Hindlimb muscle (tissue), 1 donor: ENCODE results near the gene SPEM3. TPM values are rescaled to one million over a fixed set of nuclear protein-coding genes. Genes with fewer than 3 reads are reported as not detected.
A peak's percentile ranks its signal among the peaks of the same experiment; 100 is the strongest.

Experiments
- DNase-seq: peaks from one replicate; pipeline ENCODE4 v3.0.0-alpha.2; 2013
- polyA plus RNA-seq: library from polyadenylated mRNA; unstranded; fragments of 120-200 nt; gene quantifications from one replicate; pipeline ENCODE4 v1.2.1, GENCODE V29; 2013; ENCODE audit not compliant: insufficient read length

Gene SPEM3
- not detected for polyA plus RNA-seq

- no peak for DNase-seq
These were observed at the start of gene SPEM3 for GRCh38 chr17:7428557-7428956. Gene SPEM3 (plus strand): TSS chr17:7428857. CDS start chr17:7428903, 46 bp downstream.

GRCh38 chr17:7379134-7379533, 49.5 kb upstream of the SPEM3 start:
- DNase-seq, result no peak

- DNase-seq, result no peak
These were observed 48.3 kb upstream of the SPEM3 start for GRCh38 chr17:7380321-7380720.

- DNase-seq, result no peak
These were observed 47.6 kb upstream of the SPEM3 start, which contains the start of gene TNK1 for GRCh38 chr17:7380855-7381683. Gene TNK1 (plus strand): TSS chr17:7381089. CDS start chr17:7382927, 1,838 bp downstream.

GRCh38 chr17:7382901-7383300, 45.8 kb upstream of the SPEM3 start:
- DNase-seq, result no peak

- DNase-seq, result no peak
These were observed 45.3 kb upstream of the SPEM3 start for GRCh38 chr17:7383371-7383741.

GRCh38 chr17:7383742-7384488, 44.7 kb upstream of the SPEM3 start:
- no peak for DNase-seq

GRCh38 chr17:7384489-7385081, 44.1 kb upstream of the SPEM3 start:
- DNase-seq, result no peak

GRCh38 chr17:7388856-7389255, 39.8 kb upstream of the SPEM3 start:
- no peak for DNase-seq

- no peak for DNase-seq
These were observed 38.4 kb upstream of the SPEM3 start for GRCh38 chr17:7389924-7390910.

- DNase-seq, result no peak
These were observed 37.4 kb upstream of the SPEM3 start for GRCh38 chr17:7391307-7391706.

GRCh38 chr17:7392696-7393612, 35.7 kb upstream of the SPEM3 start:
- no peak for DNase-seq

GRCh38 chr17:7393613-7394451, 34.8 kb upstream of the SPEM3 start:
- DNase-seq, result no peak

- peak; percentile 86 for DNase-seq
These were observed 34.0 kb upstream of the SPEM3 start, which contains the start of gene PLSCR3 for GRCh38 chr17:7394452-7395191. Gene PLSCR3 (minus strand): TSS chr17:7394525. CDS start chr17:7394110, 415 bp downstream.

- no peak for DNase-seq
These were observed 32.5 kb upstream of the SPEM3 start for GRCh38 chr17:7396147-7396546.

GRCh38 chr17:7398612-7399011, 30.0 kb upstream of the SPEM3 start:
- no peak for DNase-seq

- no peak for DNase-seq
These were observed 25.5 kb upstream of the SPEM3 start for GRCh38 chr17:7403043-7403726.

- no peak for DNase-seq
These were observed 25.0 kb upstream of the SPEM3 start for GRCh38 chr17:7403727-7403976.
